Measurements from ENCODE around the gene NLRP1.

The NLRP1 gene

DNA sequence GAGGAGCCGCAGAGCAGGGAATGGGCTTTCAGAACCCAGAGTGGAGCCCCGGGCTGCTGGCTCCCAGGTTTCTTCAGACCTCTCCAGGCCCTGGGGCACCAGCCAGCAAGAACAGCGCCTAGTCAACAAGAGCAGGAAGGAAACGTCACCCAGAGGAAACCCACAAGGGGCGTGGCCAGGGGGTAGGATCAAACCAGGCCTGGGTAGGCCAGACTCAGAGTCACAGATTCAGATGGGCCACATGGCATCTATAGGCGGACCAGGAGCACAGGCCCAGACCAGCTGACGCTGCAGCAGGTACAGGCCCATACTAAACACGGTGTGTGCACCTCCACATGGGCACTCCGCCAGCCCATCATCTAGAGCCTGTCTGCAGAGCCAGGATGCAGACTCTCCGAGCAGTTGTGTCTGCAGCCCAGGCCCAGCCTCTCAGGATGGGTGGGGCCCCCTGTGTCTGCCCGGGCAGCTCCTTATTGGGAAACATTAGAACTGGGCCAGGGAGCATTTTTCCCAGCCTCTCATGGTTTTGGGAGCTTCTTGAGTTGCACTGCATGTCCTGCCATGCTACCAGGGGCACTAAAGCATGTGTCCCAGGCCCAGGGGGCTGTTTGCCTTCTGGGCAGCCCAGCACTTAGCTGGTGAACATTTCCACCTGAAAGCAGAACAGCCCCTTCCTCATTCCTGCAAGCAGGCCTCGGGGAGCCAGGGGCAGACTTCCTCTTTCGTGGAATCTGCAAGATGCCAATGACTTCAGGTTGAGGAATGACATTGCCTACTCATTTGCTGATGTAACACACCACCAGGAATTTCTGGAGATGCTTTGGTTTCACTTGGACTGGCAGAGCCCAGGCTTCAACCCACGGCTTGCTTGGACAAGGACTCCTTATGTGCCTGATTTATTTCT, at the start of gene NLRP1:
Gene NLRP1, minus strand, starts transcription at position 127 of the 904 bp plus-strand sequence. CDS start 552 bp downstream, outside the sequence.
- peak; percentile 80 for DNase-seq

DNA sequence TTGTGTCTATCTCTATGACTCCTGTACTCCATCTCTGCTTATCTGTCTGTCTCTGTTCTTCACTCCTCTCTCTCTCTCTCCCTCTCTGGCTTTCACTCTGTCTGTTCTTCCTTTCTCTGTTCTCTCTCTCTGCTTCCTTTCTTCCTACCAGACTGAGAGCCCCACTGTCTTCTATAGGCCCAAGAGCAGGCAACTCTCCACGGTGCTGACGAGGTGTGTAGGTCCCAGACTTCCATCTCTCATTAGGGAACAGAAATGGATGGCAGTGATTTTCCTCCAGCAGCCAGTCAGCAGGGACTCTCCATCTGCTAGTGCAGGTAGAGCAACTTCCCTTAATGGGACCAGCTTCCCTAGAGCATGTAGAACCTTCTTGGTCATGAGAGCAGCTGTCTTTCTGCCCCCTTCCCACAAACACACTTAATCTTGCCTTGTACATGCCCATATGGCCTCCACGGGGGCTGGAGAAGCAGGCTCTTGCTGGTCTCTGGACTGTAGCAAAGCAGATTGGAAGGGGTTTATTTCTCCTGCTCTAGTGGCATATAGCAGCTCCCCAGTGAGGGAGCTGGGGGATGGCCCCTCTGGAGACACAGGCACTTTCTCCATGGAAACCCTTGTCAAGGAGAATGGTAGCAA, 47.8 kb upstream of the NLRP1 start:
- no peak for DNase-seq

- no peak for DNase-seq
Observed at GRCh38 chr17:5630434-5630833, 46.1 kb upstream of the NLRP1 start.

- no peak for DNase-seq
Observed at GRCh38 chr17:5629128-5629527, 44.8 kb upstream of the NLRP1 start.

DNA sequence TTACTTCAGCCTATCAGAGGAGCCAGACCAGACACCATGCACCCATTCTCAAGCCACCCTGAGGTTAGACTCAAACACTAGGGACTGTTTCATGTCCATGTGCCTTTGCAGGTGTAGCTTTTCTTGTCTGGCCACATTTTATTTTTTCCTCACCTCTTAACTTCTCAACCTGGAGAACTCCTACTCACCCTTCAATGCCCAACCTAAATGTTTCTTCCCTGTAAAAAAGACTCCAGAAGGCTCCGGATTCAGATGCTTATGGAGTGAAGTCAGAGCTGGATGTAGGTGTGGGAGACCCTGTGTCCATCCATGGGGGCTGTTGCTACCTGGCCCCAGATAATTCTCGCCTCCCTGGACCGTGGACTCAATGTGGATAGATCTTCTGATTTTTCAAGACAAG, 44.0 kb upstream of the NLRP1 start:
- DNase-seq, result no peak

- no peak for DNase-seq
Observed at GRCh38 chr17:5624211-5624610, 39.9 kb upstream of the NLRP1 start.

DNA sequence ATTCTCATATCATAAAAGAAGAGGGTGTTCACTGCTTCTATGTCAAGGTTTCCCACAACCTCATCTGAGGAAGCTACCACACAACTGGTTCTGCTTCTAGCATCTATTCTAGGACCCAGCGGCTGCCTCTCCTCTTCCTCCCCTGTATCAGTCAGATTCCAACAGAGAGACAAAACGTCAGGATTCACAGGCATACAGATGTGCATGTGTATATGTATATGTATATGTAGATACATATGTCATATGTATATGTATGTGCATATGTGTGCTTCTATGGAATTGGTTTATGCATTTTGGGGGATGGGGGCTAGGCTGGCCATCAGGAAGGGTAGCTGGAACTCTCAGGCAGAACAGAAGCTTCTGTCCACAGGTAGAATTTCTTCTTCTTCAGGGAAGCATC, 37.4 kb upstream of the NLRP1 start:
- DNase-seq, result no peak

DNA sequence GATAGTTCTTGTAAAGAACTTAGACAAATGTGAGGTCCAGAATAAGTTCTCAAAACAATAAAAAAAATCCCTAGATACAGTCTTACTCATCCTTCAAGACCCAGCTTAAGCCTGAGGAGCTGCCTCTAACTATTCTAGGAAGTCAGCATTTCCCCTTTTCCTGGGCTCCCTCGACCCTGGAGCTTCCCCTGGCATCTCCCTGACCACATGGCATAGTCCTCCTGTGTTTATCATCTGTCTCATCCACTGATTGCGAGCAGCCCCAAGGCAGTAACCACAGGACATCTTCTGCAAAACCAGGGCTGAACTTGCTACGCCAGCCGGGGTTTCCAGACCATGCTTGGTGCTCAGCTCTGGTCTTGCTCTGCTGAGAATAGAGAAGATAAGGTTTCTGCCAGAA, 36.7 kb upstream of the NLRP1 start:
- DNase-seq, result no peak

DNA sequence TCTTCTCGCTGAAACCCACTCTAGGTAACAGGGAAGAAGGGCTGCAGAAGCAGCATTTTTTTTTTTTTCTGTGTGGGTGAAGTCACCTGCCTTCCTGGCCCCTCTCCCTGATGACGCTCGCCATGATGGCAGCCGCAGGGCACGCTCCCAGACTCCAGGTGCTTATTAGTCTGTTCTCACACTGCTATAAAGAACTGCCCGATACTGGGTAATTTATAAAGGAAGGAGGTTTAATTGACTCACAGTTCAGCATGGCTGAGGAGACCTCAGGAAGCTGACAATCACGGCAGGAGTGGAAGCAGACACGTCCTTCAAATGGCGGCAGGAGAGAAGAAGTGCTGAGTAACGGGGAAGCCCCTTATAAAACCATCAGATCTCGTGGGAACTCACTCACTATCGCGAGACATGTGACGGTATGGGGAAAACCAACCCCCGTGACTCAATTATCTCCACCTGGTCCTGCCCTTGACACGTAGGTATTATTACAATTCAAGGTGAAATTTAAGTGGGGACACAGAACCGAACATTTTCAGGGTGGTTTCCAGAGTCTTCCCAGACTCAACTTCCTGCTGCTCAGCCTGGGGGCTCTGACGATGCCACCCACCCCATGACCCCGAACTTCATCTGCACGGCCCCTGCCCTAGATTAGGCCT, 34.9 kb upstream of the NLRP1 start:
- no peak for DNase-seq

DNA sequence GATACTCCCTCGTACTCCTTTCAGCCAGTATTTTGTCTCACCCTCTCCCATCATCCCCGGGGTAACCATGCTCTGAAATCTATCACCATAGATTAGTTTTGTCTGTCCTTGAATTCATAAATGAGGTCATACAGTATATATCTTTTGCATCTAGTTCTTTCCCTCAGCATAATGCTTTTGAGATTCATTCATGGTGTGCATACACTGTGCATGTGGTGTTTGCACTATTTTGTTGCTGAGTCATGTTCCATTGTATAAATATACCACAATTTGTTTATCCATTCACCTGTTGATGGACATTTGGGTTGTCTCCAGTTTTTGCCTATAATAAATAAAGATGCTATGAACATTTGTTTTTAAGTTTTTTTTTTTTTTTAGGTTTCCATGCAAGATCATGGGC, 34.2 kb upstream of the NLRP1 start:
- no peak for DNase-seq

- DNase-seq, result no peak
Observed at GRCh38 chr17:5615476-5615875, 31.2 kb upstream of the NLRP1 start.

DNA sequence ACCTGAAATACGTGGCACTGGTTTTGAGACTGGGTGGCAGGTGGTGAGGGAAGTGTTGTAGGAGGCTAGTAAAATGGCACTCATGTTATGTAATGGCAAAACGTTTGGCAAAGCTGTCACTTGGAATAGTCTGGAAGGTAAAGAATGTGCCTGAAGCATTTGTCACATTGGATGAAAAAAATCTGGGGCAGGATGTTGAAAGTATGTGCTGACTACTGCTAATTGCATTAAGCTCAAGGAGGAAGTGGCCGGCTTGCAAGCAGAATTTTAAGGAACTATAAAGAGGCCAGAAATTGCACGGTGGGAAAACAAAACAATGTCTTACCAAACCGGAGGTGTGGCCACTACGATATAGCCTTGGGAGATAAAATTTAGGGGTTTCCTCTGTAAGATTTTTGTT, 26.6 kb upstream of the NLRP1 start:
- DNase-seq, result no peak

- DNase-seq, result no peak
Observed at GRCh38 chr17:5608399-5609112, 24.2 kb upstream of the NLRP1 start.

GRCh38 chr17:5607946-5608345, 23.6 kb upstream of the NLRP1 start:
- no peak for DNase-seq

DNA sequence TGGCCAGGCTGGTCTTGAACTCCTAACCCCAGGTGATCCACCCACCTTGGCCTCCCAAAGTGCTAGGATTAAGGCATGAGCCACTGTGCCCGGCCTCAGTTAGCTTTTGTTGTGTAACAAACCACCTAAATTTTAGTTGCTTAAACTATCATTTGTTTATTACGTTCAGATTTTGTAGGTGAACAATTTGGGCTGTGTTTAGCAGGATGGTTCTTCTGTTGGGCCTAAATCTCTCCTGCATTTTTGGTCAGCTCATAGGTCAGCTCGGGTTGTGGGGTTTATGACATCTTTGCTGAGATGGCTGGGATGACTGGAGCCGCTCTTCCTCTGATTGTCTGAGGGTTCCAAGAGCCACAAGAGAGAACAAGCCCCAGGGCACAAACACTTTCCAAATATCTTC, 21.1 kb upstream of the NLRP1 start:
- DNase-seq, result no peak

DNA sequence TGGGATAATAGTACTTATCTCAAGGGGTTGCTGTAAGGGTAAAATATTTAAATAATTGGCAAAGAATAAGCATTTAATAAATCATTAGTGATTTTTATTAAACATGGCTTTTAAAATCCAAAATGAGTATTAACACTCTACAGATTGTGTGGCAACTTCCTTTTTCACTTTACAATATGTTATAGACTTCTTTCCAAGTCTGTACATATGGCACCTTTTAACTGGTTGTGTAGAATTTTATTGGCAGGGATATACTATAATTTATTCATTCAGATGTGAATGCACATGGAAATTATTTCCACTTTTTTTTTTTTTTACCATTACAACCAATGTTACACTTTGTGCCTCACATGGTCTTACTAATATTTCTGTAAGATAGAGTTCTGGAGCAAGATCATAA, 15.7 kb upstream of the NLRP1 start:
- no peak for DNase-seq

DNA sequence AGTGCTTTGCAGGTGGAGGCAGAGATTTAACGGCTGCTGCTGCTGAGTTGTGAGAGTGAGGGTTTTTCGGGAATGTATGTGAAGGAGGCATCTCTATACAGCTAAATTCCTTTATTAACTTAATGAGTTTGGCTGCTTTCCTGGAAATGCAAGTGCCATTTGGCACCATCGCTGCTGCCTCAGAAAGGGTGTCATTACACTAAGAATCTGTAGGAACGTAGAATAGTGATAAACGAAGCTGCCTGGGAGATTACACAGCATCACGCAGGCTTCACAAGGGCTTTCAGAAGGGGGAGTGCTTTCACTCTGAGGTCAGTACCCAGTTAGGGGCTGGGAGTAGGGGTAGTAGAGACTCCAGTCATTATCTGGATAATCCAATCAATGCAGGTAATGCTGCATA, 14.1 kb upstream of the NLRP1 start:
- DNase-seq, result no peak

DNA sequence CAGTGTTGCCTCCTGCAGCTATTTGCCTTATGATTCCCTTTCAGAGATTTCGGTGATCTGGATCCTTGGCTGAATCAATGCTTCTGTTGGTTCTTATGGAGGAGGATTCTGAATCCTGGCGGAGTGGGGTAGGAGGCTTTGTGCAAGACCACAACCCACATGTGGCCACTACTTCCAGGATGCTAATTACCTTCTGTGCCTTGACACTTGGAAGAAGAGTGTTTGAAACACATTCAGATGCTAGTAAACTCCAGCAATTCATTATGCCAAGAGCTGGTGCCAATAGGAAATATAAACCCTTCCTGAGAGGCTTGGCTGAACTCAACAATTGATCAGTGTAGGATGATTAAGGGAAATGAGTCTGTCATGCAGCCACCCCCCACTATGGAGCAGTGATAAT, 12.1 kb upstream of the NLRP1 start:
- no peak for DNase-seq

DNA sequence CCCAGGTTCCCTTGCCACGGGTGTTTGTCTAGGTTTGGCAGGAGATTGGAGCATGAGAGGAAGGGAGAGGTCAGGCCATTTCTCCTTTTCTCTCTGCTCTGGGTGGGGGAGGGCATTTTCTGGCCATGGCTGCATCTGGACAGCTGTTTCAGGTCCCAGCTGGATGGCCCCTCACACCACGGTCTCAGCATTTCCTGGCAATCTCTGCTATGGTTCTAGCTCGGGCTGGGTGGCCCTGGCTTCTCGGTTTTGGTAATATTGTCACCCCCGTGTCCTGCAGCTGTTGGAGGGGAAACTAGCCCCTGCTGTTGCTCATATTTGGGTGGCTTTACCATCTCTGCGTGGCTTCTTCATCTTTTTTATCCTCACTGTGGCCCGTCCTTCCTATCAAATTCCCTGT, 11.5 kb upstream of the NLRP1 start:
- DNase-seq, result no peak

GRCh38 chr17:5592382-5592781, 8.1 kb upstream of the NLRP1 start:
- no peak for DNase-seq

DNA sequence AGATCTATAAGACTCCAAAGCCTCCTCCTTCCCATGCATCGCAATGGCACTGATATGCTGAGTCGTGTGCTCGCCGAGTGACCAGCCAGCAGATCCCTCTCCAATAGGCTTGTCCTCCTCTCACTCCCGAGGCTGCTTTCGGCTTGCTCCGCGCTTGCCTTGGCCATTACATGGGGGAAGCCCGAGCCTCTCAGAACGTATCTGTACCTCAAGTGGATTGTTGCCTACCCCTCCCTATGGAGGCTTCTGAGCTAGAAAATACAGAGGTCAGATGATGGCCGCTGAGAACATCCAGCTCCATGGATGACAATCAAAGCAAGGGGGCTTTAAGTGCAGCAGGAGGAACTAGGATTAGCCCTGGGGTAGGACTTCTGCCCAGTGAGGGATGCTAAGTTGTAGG, 7.7 kb upstream of the NLRP1 start:
- no peak for DNase-seq

DNA sequence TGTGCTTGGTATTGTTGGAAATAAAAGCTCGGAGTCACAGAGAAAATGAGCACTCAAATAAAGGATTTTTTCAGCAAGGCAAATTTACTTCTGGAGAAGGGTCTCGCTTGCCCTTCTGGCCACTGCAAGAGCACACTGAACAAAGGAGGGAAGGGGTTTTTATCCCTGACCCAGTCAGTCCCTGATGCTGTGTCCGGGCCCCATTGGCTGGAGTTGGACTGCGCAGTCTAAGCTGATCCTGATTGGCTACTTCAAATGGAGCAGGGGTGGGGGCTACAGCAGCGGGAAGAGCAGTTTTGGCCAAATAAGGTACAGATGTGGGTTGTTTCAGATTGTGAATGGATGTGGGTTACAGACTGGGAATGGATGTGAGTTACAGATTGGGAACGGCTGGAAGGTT, 4.3 kb upstream of the NLRP1 start:
- no peak for DNase-seq

GRCh38 chr17:5587438-5588032, 3.2 kb upstream of the NLRP1 start:
- DNase-seq, result no peak
